Hepatocyte (in vitro differentiated cells): ENCODE data around the gene PDZD8.
"Not testable (repeated sequence)": the region's sequence is repeated elsewhere in the genome, so short reads cannot be mapped to it uniquely, and the experiment has no call there.

ENCODE experiments used
- CTCF ChIP-seq: fragments of 200-600 bp; sonication (generic); IDR thresholded peaks from 2 replicates; pipeline ENCODE4 v1.5.1; 2016; ENCODE audit warnings: antibody characterized with exemption, mild to moderate bottlenecking; ENCODE audit not compliant: poor library complexity
- EZH2 ChIP-seq: fragments of 200-600 bp; sonication (generic); IDR thresholded peaks from 2 replicates; pipeline ENCODE4 v1.6.1; 2016; ENCODE audit warnings: antibody characterized with exemption, mild to moderate bottlenecking, borderline replicate concordance
- EZH2phosphoT487 ChIP-seq: fragments of 200-600 bp; sonication (generic); IDR thresholded peaks from one replicate; pipeline ENCODE4 v1.6.1; 2018; ENCODE audit warnings: antibody characterized with exemption, mild to moderate bottlenecking, low read depth, moderate library complexity; ENCODE audit not compliant: unreplicated experiment, severe bottlenecking

DNA sequence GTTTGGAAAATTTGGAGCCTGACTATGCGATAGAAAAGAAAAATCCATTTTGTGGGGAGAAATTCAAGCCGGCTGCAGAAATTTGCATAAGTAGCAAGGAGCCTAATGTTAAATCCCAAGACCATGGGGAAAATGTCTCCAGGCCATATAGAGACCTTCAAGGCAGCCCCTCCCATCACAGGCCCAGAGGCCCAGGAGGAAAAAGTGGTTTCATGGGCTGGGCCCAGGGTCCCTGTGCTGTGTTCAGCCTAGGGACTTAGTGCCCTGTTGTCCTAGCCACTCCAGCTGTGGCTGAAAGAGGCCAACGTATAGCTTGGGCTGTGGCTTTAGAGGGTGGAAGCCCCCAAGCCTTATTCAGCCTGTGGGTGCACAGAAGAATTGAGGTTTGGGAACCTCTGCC, 71.8 kb downstream of the PDZD8 start:
- TF ChIP-seq CTCF, EZH2, EZH2phosphoT487: not testable (repeated sequence)
